SK-N-DZ (cell line): ENCODE measurements around the gene IFNA13. TPM values are rescaled to one million over a fixed set of nuclear protein-coding genes. Genes with fewer than 3 reads are reported as not detected.
A peak's percentile ranks its signal among the peaks of the same experiment; 100 is the strongest.
"Not testable (repeated sequence)": the region's sequence is repeated elsewhere in the genome, so short reads cannot be mapped to it uniquely, and the experiment has no call there.

Experiments
- DNase-seq: peaks from one replicate; pipeline ENCODE4 v3.0.0-alpha.2; 2015; ENCODE audit warnings: low spot score
- polyA plus RNA-seq, 2 experiments: library from polyadenylated mRNA; depleted of rRNA; stranded (reverse); fragments of >200 nt; gene quantifications; 2 replicates each; pipeline ENCODE4 v1.2.3, GENCODE V29; 2014

IFNA13 gene
- not detected in 2 replicates for polyA plus RNA-seq (2014; cell fraction: cytosol; rRNA removed)
- not detected in 2 replicates for polyA plus RNA-seq (2014; cell fraction: nucleus; rRNA removed)

DNA sequence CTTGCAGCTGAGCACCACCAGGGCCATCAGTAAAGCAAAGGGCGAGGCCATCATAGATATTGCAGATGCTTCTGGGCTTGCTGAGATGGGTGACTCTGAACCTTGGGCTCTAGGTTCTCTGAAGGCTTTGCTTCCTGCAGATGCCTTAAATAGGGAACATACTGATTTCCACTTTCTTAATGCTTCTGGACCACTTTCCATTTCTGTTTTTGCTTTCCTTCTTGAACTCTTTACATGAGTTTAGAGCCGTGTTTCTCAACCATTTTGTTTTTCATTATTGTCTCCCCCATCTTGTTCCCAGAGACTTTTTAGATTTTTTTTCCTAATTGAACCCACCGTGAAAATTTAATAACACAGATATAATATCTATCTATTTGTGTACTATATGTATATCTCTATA is at the start of gene IFNA13:
Gene IFNA13 (minus strand): TSS at position 101 of the 400 bp plus-strand sequence. CDS start 47 bp downstream, at position 54.
- DNase-seq, result no peak

DNA sequence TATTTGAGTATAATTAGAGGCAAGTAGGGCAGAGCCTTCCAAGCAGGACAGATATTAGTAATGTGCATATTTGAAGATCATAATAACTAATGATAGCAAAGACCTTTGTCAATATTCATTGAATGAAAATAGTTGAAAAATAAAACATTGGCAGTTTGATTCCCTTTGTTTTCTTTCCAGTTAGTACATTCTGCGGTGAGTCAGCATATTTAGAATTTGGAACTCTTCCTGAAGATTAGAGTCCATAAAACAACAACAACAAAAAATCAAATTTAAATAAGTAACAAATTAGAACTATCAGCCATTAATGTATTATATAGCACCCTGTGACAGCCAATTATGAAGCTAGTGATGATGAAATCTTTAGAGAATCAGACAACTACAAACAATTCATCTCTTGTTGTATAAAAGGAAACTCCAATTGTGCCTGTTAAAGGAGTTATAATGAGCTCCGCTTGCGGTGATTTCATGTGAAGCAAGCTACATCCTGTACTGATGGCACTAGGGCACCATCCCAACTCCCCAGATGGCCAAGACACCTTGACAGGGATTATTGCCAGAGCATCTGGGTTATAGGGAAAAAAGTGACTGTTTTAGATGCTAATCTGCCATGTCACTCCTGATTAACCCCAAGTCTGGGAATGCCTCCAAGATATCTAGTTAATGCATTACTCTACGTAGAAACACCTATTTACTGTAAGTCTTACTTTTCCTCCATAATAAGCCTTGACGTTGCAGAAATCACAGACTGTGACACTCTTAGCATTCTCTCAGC is 47.8 kb upstream of the IFNA13 start:
- no peak for DNase-seq

DNA sequence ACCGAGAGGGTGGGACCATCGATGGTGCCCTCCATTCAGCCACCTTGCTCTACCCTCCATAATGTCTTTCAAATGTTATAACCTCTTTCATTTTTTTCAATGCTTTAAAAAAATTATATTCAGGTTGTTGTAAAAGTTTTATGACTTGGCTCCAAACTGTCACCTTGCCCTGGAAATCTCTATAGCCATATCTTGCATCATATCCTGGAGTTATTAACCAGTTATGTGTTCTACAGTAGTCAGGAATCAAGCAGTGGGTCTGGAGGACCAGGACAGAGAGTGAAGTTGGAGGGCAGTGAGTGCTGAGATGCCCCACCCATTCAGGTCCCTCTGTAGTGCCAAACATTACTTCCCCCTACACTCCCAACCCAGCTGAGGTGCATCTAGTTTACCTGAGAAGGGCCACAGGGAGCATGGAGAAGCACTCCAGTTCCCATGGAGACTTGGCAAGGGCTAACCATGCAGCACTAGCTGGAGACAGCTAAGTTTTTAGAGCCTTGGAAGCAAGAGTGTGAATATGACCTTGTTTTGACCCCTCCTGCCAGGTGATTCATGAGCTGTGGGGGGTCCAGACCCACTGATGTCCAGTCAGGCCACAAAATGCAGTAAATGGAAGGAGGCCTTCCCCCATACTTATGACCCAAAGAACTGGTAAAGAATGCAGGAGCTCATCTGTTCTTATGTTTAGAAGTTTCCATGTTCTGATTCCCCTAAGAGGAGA is 46.5 kb upstream of the IFNA13 start:
- no peak for DNase-seq

DNA sequence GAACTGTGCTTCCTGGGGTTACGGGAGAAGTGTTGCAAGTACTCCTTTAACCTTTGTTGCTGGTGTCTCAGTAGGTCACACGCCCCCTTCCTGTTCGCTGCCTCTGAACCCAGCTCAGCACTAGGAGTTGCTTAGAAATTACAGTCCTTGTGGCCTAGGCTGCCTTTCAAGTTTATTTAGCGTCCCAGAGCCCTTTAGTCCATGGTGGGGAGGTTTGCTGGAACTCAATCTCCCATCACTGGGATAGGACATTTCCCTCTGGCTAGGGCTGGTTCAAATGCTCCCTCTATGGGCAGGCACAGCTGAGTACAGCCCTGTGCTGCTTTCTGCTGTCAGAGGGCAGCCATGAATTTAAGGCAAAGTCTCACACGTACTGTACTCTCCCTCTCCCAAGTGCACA is 45.8 kb upstream of the IFNA13 start:
- no peak for DNase-seq

DNA sequence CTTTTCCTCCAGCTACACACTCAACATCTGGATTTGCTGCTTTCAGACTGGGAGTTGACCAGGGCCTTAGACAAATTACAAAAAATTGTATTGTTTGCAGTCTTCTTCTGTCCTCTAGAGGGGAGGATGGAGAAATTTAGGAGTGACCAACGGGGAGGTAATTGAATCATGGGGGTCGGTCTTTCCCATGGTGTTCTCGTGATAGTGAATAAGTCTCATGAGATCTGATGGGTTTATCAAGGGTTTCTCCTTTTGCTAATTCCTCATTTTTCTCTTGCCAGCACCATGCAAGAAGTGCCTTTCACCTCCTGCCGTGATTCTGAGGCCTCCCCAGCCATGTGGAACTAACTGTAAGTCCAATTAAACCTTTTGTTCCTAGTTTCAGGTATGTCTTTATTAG is 45.3 kb upstream of the IFNA13 start:
- DNase-seq, result no peak

DNA sequence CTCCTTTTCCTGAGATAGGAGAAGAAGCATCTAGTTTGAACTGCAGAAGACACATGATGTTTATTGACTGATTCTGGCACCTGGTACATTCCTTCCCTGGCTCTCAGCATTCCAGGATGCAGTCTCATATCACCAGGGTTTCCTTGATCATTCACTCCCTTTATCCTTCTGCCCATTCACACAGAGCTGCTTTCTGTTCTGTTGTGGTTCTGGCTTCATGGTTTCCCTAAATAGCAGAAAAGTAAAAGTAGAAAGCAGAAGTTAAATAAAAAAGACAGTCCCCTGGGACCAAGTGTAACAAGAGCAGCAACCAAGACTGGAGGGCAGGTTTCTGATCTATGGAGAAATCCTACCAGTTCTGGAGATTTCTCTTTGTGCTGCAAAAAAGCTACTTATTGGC is 44.2 kb upstream of the IFNA13 start:
- no peak for DNase-seq

DNA sequence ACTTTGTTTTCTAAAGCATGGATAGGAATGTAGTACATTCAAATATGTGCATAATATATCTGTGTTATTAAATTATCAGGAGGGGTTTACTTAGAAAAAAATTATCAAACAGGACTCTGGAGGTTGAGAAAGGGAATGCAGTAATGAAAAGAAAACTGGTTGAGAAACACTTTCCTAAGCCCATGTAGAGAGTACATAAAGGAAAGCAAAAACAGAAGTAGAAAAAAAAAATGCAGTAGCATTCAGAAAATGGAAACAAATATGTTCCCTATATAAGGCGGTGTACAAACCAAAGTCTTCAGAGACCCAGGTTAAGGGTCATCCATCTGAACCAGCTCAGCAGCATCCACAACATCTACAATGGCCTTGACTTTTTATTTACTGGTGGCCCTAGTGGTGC is 41.0 kb upstream of the IFNA13 start, which contains the start of gene IFNA8:
Gene IFNA8 (plus strand): TSS at position 301 of the 400 bp plus-strand sequence. CDS start 60 bp downstream, at position 361.
- no peak for DNase-seq

DNA sequence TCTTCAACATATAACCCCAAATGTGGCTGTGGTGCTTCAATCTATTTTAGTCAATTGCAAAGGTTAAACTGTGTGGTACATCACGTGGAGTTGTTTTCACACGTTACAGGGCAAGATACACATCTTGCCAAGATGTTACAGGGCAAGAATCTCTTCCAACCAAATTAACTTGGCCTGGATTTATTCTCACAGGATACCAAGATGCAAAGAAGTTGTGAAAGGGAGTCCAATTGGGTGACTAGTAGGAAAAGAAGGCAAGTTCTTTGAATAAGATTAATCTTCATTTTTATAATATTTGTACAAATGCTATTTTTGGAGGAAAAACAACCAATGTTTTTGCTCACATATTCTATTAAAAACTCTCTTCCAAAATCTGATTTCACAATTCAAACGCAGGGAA is 36.3 kb upstream of the IFNA13 start:
- no peak for DNase-seq

DNA sequence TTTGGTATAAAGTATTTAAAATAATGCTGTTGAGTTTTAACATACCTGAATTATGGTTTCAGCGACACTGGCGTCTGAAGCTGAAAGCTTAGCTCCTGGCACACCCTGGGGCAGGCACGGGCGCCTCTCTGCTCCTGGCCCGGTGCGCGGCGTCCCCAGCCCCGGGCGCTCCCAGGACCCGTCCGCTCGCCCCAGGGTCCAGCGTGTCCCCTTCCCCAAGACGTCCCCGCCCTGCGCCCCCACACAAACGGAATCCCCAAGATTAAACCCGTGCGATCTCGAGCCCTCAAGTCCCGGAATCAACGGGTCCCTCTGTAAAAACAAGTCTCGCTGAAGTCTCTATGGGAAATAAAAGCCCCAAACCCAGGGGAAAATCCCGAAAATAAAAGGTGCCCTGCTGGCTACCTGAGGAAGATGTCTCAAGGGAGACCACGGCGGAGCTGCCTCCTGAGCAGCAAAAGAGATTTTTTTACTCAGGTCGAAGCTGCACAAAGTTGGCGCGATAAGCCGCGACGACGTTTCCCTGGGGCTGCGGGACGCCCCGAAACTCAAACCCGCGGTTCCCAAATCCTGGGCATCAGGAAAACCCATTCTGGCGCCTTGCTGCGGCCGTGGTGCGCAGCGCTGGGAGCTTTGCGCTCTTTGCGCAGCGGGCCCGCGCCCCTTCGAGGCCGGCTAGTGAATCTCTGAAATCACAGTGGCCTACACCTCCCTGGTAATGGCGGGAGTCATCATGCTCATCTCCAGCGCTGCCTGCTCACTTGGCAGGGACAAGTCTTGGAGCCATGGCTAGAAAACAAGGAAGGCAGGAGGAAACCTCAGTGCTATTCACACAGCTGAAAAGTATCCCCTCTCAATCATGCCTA is 34.8 kb upstream of the IFNA13 start:
- no peak for DNase-seq

DNA sequence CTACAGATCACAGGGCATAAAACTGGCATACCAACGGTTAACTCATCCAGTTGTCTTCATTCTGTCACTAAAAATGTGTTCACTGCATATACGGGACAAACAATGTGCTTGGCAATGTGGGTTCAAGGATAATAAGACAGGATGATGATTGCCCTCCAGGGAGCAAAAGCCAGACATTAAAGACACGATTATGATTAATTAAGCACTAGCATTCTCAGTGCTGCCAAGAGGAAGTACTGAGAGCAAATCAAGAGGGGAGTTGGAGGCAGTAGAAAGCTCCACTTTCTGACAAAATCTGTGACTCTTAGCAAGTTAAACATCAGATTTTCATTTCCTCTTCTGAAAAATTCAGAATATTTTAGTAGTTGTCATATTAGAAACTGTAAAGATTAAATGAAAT is 32.1 kb upstream of the IFNA13 start:
- no peak for DNase-seq

DNA sequence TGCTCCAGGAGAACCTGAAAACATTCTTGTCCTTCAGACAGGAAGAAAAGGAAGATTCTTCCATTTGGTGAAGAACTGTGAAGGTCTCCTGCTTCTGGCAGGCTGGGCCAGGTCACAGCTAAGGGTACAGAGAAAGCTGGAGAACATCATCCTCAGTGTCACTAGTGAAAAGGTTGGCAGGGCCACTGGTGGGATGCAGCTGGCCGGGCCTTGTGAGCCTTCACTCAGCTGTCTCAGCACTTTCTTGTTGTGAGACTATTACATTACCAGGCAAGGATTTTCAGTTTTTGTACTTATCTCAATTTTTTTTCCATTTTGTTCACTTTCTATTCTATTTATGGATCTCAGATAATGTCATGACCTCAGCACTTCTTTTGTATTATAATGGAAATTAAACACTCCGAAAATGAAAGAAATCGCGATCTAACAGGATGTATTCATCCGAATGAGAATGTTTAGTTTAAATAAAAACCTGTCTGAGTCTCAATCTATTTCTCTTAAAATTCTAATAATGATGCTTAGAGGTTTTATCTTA is 31.2 kb upstream of the IFNA13 start:
- no peak for DNase-seq

DNA sequence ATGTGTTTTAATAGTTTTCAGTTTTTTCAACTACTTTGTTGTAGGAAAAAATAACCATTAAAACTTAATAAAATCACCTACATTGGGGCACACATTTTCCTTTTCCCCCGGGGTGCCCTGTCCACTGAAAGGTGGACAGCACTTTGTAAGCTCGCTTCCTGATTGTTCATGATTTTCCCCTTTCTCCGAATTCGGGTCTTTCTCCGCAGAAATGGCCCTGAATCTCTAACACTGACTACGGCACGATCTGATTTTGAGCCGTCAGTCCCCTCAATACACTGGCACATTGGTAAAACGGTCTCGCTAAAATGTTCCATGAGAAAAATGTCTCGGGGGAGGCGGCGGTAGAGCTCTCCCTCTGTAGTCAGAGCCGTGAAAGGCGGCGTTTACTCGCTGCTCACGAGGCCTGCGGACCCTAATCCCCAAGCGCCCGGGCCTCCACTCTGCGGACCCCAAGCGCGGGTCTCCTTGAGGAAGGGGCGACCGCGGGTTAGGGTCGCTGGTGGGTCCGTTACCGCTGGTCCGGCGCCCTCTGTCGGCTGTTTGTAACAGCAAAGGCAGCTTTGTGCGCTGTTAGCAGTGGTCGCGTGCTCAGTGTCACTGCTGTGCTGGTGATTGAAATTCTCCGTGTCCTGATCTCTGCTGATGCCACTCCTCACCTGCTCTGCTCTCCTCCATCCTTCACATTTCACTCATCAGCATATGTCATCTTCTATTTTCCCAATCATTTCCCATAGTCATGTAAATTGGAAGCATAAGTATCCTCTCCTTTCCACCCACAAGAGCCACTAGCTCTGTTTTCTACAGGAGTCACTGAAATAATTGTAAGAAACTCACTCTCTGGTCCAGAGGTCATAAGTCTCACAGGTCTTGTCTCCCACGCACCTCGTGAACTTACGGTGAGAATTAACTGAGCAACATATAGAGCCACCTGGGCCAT is 28.2 kb upstream of the IFNA13 start:
- peak; percentile 7 for DNase-seq

DNA sequence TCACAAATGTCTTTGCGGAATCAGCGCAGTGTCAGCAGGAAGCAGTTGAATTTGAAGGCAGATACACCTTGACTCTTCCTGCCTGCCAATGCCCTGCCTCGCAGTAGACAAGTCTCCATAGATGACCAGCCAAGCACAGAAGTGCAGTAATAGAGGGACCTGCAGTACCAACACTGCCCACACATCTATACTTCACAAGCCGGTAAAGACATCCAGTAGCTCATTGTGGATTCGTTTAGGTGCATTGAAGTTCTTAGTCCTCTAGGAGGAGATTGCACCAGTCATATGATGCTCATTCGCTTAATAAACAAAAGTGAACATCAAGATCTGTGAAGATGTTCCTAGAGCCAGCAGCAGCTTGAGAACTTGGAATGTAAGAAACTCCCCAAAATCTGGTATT is 24.4 kb upstream of the IFNA13 start:
- peak; percentile 2 for DNase-seq

DNA sequence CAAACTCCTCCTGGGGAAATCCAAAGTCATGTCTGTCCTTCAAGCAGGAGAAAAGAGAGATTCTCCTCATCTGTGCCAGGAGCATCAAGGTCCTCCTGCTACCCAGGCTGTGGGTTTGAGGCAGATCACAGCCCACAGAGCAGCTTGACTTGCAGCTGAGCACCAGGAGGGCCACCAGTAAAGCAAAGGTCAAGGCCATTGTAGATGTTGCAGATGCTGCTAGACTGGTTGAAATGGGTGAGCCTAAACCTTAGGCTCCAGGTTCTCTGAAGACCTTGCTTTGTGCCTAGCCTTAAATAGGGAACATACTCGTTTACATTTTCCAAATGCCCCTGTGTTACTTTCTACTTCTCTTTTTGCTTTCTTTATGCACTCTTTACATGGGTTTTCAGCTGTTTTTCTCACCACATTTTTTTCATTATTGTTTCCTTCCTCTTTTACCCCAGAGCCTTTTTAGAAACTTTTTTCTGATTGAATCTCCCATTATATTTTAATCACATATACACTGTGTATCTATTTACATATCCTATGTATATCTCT is 17.3 kb upstream of the IFNA13 start, which contains the start of gene IFNA2:
Gene IFNA2 (minus strand): TSS at position 268 of the 540 bp plus-strand sequence. CDS start 69 bp downstream, at position 199.
- DNase-seq, result no peak

DNA sequence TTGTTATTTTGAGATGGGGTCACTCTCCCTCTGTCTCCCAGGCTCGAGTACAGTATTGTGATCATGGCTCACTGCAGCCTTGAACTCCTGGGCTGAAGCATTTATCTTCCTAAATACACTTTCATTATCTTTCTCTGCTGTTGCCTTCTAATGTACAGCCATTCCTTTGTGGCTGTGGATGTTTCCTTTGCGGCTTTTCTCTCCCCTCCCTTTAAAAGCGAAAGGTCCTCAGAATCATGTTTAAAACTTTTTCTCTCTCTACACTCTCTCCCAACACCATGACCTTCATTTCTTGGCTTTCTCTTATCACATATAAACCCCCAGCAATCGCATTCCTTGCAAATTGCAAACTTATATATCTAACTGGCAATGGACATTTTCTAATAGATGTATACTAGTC is 15.8 kb upstream of the IFNA13 start:
- no peak for DNase-seq

DNA sequence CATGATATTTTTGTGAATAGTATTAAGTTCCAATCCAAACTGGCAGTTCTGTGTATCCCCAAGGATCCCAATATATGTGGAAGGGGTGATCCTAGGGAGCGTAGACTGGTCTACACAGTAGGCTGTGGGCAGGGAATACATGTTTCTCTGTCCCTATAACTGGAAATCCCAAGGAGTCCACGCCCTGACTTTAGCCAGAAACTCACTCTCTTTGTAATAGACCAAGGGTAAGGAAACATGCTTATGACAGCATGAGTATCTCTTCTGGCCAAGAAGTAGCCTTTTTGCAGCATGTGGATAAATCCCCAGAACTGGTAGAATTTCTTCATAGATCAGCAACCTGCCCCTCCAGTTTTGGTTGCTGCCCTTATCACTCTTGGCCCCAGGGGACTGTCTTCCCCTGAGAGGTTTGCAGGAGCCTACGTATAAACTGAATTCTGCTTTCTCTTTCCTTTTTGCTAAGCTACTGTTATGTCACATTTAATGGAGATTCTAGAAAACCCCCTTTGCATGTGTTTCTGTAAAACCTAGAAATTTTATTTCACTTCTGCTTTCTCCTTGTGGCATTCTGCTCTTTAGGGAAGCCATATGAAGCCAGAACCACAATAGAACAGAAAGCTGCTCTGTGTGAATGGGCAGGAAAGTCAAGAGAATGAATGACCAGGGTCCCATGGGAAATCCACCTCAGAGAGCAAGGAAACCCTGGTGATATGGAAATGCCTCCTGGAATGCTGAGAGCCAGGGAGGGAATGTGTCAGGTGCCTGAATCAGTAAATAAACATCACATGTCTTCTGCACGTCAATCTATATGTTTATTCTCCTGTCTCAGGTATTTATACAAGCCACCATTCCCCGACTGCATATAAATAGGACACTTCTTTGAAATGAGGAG is 13.8 kb upstream of the IFNA13 start:
- no peak for DNase-seq

DNA sequence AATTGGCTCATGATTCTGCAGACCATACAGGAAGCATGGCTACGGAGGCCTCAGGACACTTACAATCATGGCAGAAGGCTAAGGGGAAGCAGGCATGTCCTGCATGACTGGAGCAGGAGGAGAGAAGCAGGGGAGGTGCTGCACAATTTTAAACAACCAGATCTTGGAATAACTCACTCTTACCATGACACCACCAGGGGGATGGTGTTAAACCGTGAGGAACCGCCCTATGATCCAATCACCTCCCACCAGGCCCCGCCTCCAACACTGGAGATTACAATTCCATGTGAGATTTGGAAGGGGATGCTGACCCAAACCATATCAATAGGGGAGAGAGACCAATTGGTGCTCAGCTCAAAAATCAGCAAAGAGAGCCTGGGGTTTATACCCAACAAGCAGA is 3.6 kb upstream of the IFNA13 start:
- DNase-seq, result not testable (repeated sequence)

DNA sequence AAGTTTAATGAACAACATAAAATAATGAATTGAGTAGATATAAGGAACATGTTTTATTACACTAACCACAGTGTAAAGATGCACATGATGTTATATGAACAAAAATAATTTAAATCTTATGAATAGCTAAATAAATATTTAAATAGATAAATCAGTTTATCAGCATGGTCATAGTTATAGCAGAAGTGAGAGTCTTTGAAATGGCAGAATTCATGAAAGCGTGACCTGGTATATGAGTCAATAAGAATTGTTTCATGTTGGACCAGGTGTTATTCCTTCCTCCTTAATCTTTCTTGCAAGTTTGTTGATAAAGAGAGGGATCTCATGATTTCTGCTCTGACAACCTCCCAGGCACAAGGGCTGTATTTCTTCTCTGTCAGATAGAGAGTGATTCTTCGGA is 688 bp downstream of the IFNA13 start:
- not testable (repeated sequence) for DNase-seq

DNA sequence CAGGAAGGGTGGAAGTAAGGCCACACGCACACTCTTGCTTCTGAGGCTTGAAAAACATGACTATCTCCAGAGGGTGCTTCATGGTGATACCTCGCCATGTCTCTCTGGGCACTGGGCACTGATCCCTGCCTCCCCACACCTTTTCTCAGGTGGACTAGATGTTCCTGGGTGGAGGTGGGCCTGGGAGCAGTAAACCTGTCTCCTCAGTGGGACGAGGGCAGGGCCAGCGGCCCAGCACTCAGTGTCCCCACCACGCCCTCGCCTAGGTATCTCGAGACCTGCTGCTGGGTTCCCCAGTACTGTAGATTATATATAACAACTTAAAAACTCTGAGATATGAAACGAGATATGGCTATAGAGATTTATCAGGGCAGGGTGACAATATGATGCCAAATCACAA is 5.6 kb downstream of the IFNA13 start:
- no peak for DNase-seq
